Right lobe of liver (tissue), 6 donors: ENCODE results near the gene PPP1R3D. TPM values are rescaled to one million over a fixed set of nuclear protein-coding genes. Genes with fewer than 3 reads are reported as not detected.

Experiments
- ATAC-seq, 4 donors: fragments of 200-7000 bp; cut with Tn5 transposase; one replicate each; pipeline ENCODE4 v1.9.1; 2020; ENCODE audit warnings: mild to moderate bottlenecking in 4 of 4, moderate library complexity in 4 of 4
- DNase-seq, 3 donors: peaks; one replicate each; pipeline ENCODE4 v3.0.0-alpha.2; 2020
- H3K27ac ChIP-seq, 3 donors: fragments of 200-600 bp; one replicate each; pipeline ENCODE4 v1.8.0; 2022
- H3K27me3 ChIP-seq, 2 donors: fragments of 200-600 bp; one replicate each; pipeline ENCODE4 v1.8.0; 2022
- H3K36me3 ChIP-seq, 4 donors: fragments of 200-600 bp; sonication (generic) in 1 of 4; one replicate each; pipeline versions ENCODE4 v1.5.1 to v1.8.0; 2017 to 2022; ENCODE audit warnings: control low read depth in 1 of 4
- H3K4me1 ChIP-seq, 4 donors: fragments of 200-600 bp; sonication (generic) in 1 of 4; one replicate each; pipeline versions ENCODE4 v1.5.1 to v1.8.0; 2017 to 2022; ENCODE audit warnings: control low read depth in 1 of 4
- H3K4me3 ChIP-seq, 3 donors: fragments of 200-600 bp; one replicate each; pipeline ENCODE4 v1.8.0; 2022
- H3K9me3 ChIP-seq, 4 donors: fragments of 200-600 bp; sonication (generic) in 1 of 4; one replicate each; pipeline versions ENCODE4 v1.5.1 to v1.8.0; 2017 to 2022; ENCODE audit warnings: control low read depth in 1 of 4
- CTCF ChIP-seq, 4 donors: fragments of 200-600 bp in 3 of 4; fragments of 450-650 bp in 1 of 4; IDR thresholded peaks; one replicate each; pipeline versions ENCODE4 v1.5.1 to v1.8.0; 2016 to 2022; ENCODE audit warnings: antibody characterized with exemption in 4 of 4, mild to moderate bottlenecking in 2 of 4
- POLR2A ChIP-seq: fragments of 450-650 bp; IDR thresholded peaks from one replicate; pipeline ENCODE4 v1.6.1; 2017; ENCODE audit warnings: antibody characterized with exemption, mild to moderate bottlenecking
- WGBS: methylation state at CpG from one replicate; pipeline ENCODE4 v1.1.6; 2018; ENCODE audit warnings: low coverage, low lambda C conversion rate; ENCODE audit not compliant: insufficient coverage; ENCODE audit errors: missing lambda C conversion rate; 5-methylcytosine and 5-hydroxymethylcytosine counted together
- intact Hi-C, 2 donors: fragments of 100-400 bp; cut with DNase I; formaldehyde crosslinking; loops; one replicate each; pipeline versions ENCODE4 v1.11.2 to v1.14.1; 2022
- total RNA-seq, 6 experiments: library from RNA; depleted of rRNA in 2 of 6; stranded (reverse); fragments of >200 nt in 2 of 6; fragmentation: NEBNext Ultra II Directional in 3 of 6; extraction: Animal tissue kit (Norgen Biotek cat#: 25700) in 3 of 6; gene quantifications; one replicate each; pipeline versions ENCODE4 v1.1.0 to v1.2.4, GENCODE V29; 2016 to 2023
- donor health status: DM: no; HTN: yes; CAD: no.
- donor health status: DM: no; HTN: no; CAD: no.
- donor health status: DM: no; HTN: no; CAD: no.
- donor health status: DM: no; HTN: yes; CAD: no.
- donor health status: DM: no; HTN: yes; CAD: no.

The PPP1R3D gene
- total RNA-seq, 6 experiments from 2014 or later = 0.51 to 1.6 (median 1.0) TPM

GRCh38 chr20:59933849-59934585, 6.1 kb downstream of the PPP1R3D start:
- Histone ChIP-seq H3K27ac (peak overlapping the region in 1 of 3 donors; percentile 52), H3K27me3 (peaks cover 0 to 9% of the 10 kb centered on the region in 2 donors), H3K4me1 (peaks cover 0 to 7% (median 0%) of the 10 kb centered on the region in 4 donors), H3K4me3 (peak overlapping the region; percentile 42 to 60 (median 56)), H3K9me3 (no peaks in the 10 kb centered on the region), H3K36me3 (no peaks in the 10 kb centered on the region)
- TF ChIP-seq CTCF (IDR thresholded peaks at IDR 0.05) = peak; percentile 71 to 91 (median 84)
- no peak for TF ChIP-seq POLR2A
- DNase-seq = peak; percentile 66 to 83 (median 74)
- ATAC-seq = peak; percentile 90 to 95 (median 92)
- WGBS = 39% methylated on average over 4 of the region's 59 CpGs
- intact Hi-C loops = no loop called here

- H3K27ac ChIP-seq = peak within 1 kb of the TSS in 1 of 3 donors; percentile 52
- intact Hi-C loops = no loop called here
- peak within 1 kb of the TSS; percentile 42 to 60 (median 56) for H3K4me3 ChIP-seq
- H3K4me1 ChIP-seq = peaks cover 0 to 5% (median 0%) of the 10 kb centered on the region in 4 donors
- WGBS = 51% methylated on average over 20 of the region's 65 CpGs
- no peaks in the 10 kb centered on the region for H3K9me3 ChIP-seq
- TF ChIP-seq CTCF (IDR thresholded peaks at IDR 0.05) (no peak), POLR2A (no peak)
- ATAC-seq (peak; percentile 56 to 78 (median 67)), DNase-seq (peak in 2 of 3 donors; percentile 56 to 58)
- H3K36me3 ChIP-seq = no peaks in the 10 kb centered on the region
- H3K27me3 ChIP-seq = peaks cover 0 to 9% of the 10 kb centered on the region in 2 donors
These were observed 6.7 kb downstream of the PPP1R3D start, which contains the start of gene SYCP2 for GRCh38 chr20:59933296-59933848. TSS of gene SYCP2 (minus strand) at chr20:59933637. CDS start at chr20:59922413, 11,224 bp downstream.

GRCh38 chr20:59932616-59933295, 7.3 kb downstream of the PPP1R3D start:
- peaks cover 0 to 9% of the 10 kb centered on the region in 2 donors for H3K27me3 ChIP-seq
- H3K4me1 ChIP-seq = no peaks in the 10 kb centered on the region
- H3K27ac ChIP-seq = no peak overlapping the region
- no peaks in the 10 kb centered on the region for H3K36me3 ChIP-seq
- DNase-seq (no peak), ATAC-seq (no peak)
- 93% methylated on average over 11 of the region's 72 CpGs for WGBS
- H3K9me3 ChIP-seq = no peaks in the 10 kb centered on the region
- intact Hi-C loops = no loop called here
- TF ChIP-seq CTCF (IDR thresholded peaks at IDR 0.05) = no peak
- TF ChIP-seq POLR2A = no peak
- H3K4me3 ChIP-seq = no peak overlapping the region

GRCh38 chr20:59931511-59932312, 8.4 kb downstream of the PPP1R3D start:
- Histone ChIP-seq H3K27me3 (peaks cover 0 to 9% of the 10 kb centered on the region in 2 donors), H3K36me3 (no peaks in the 10 kb centered on the region), H3K9me3 (no peaks in the 10 kb centered on the region), H3K4me1 (no peaks in the 10 kb centered on the region), H3K27ac (no peak overlapping the region), H3K4me3 (no peak overlapping the region)
- ATAC-seq = no peak
- 78% methylated on average over 9 of the region's 9 CpGs for WGBS
- no peak for DNase-seq
- TF ChIP-seq CTCF (IDR thresholded peaks at IDR 0.05) (no peak), POLR2A (no peak)
- intact Hi-C loops = no loop called here
